ENCODE results near the gene TRAPPC3L. TPM values are rescaled to one million over a fixed set of nuclear protein-coding genes. Genes with fewer than 3 reads are reported as not detected.

The TRAPPC3L gene
- polyA plus RNA-seq, 1 of the 3 experiments (the other 2 are of a cell fraction): 0.03 TPM

GRCh38 chr6:116456106-116456505, 89.4 kb downstream of the TRAPPC3L start:
- no peaks in the 10 kb centered on the region for H3F3A ChIP-seq (replicated peaks; ENCODE audit: insufficient read depth)
- no peak overlapping the region for H3K9ac ChIP-seq
- H3K27me3 ChIP-seq (ENCODE audit: insufficient read depth): no peaks in the 10 kb centered on the region
- TF ChIP-seq, protein P1, sequence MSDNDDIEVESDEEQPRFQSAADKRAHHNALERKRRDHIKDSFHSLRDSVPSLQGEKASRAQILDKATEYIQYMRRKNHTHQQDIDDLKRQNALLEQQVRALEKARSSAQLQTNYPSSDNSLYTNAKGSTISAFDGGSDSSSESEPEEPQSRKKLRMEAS (IDR thresholded peaks at IDR 0.05; ENCODE audit: low read depth): no peak
- TF ChIP-seq TCF12 (IDR thresholded peaks at IDR 0.05) (no peak), MXI1 (IDR thresholded peaks at IDR 0.05; ENCODE audit: low read depth, low read length) (no peak), FOXM1 (IDR thresholded peaks at IDR 0.05; ENCODE audit: low read depth) (no peak), RCOR1 (IDR thresholded peaks at IDR 0.05; ENCODE audit: low read length) (no peak), GATA2 (CRISPR knock-in tag; IDR thresholded peaks at IDR 0.05) (no peak)
- H3K4me3 ChIP-seq (ENCODE audit: low read depth in 2 of 2, low read length in 1 of 2): no peak overlapping the region
- H3K9me3 ChIP-seq: no peaks in the 10 kb centered on the region
- ChIA-PET CTCF (no interaction called here), POLR2A (no interaction called here)
- H4K20me1 ChIP-seq (ENCODE audit: insufficient read depth): no peaks in the 10 kb centered on the region
- no peak overlapping the region for H3K4me2 ChIP-seq
- no peak overlapping the region for H2AFZ ChIP-seq (ENCODE audit: low read depth)
- no peak overlapping the region for H3K27ac ChIP-seq (ENCODE audit: low read depth in 2 of 2, low read length in 1 of 2)
- WGBS (ENCODE audit: low lambda C conversion rate): 68% methylated on average over 3 of the region's 3 CpGs
- no peaks in the 10 kb centered on the region for H3K36me3 ChIP-seq (replicated peaks in 1 of 2; ENCODE audit: control insufficient read depth in 1 of 2, insufficient read depth in 2 of 2, low read length in 1 of 2)
- no peaks in the 10 kb centered on the region for H3K79me2 ChIP-seq (ENCODE audit: insufficient read depth)
- no peak for DNase-seq
- no peaks in the 10 kb centered on the region for H3K4me1 ChIP-seq (ENCODE audit: control insufficient read depth in 1 of 2, insufficient read depth in 2 of 2, low read depth in 1 of 2, low read length in 1 of 2)
- H3K9me2 ChIP-seq: no peaks in the 10 kb centered on the region

DNA sequence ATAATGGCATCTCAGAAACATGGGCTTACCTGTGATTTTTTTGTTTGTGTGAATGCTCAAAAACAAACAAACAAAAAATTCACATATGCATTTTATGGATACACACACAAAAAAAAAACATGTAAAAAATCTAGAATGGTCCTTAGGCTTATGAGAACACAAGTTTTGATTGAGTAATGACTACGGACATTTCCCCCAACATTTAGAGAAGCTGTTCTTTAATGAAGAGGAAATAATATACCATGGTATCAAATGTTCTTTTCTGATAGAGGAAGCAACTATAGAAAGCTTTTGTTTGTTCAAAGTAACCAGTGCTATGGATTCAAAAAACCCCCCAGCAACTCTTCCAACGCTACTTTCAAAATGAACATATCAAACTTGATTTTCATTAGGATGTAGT, 93.0 kb downstream of the TRAPPC3L start:
- WGBS (ENCODE audit: low lambda C conversion rate): 91% methylated on average over 2 of the region's 2 CpGs
- Histone ChIP-seq H3K9ac (no peak overlapping the region), H3K9me3 (no peaks in the 10 kb centered on the region), H3F3A (replicated peaks; ENCODE audit: insufficient read depth) (peaks cover 2% of the 10 kb centered on the region), H3K27me3 (ENCODE audit: insufficient read depth) (no peaks in the 10 kb centered on the region), H2AFZ (ENCODE audit: low read depth) (no peak overlapping the region), H4K20me1 (ENCODE audit: insufficient read depth) (no peaks in the 10 kb centered on the region), H3K4me1 (ENCODE audit: control insufficient read depth in 1 of 2, insufficient read depth in 2 of 2, low read depth in 1 of 2, low read length in 1 of 2) (no peaks in the 10 kb centered on the region; a peak in 1 of 4 replicates), H3K27ac (ENCODE audit: low read depth in 2 of 2, low read length in 1 of 2) (no peak overlapping the region), H3K36me3 (replicated peaks in 1 of 2; ENCODE audit: control insufficient read depth in 1 of 2, insufficient read depth in 2 of 2, low read length in 1 of 2) (no peaks in the 10 kb centered on the region), H3K79me2 (ENCODE audit: insufficient read depth) (no peaks in the 10 kb centered on the region), H3K4me3 (ENCODE audit: low read depth in 2 of 2, low read length in 1 of 2) (no peak overlapping the region), H3K9me2 (no peaks in the 10 kb centered on the region), H3K4me2 (no peak overlapping the region)
- CTCF ChIA-PET: no interaction called here
- TF ChIP-seq RXRA (IDR thresholded peaks at IDR 0.05; ENCODE audit: borderline replicate concordance, low read depth) (no peak), USF2 (IDR thresholded peaks at IDR 0.05; ENCODE audit: borderline replicate concordance, low read depth, low read length) (no peak), TEAD4 (IDR thresholded peaks at IDR 0.05; ENCODE audit: borderline replicate concordance, insufficient read depth) (no peak), MXI1 (IDR thresholded peaks at IDR 0.05; ENCODE audit: low read depth, low read length) (no peak), RCOR1 (IDR thresholded peaks at IDR 0.05; ENCODE audit: low read length) (no peak), GATA2 (CRISPR knock-in tag; IDR thresholded peaks at IDR 0.05) (no peak), RFX5 (IDR thresholded peaks at IDR 0.05; ENCODE audit: low read length) (no peak), FOSL2 (IDR thresholded peaks at IDR 0.05; ENCODE audit: borderline replicate concordance, low read depth) (no peak), USF1 (IDR thresholded peaks at IDR 0.05; ENCODE audit: borderline replicate concordance, low read depth) (no peak)
- TF ChIP-seq, protein P1 (IDR thresholded peaks at IDR 0.05; ENCODE audit: low read depth): no peak
- TF ChIP-seq, protein P2, sequence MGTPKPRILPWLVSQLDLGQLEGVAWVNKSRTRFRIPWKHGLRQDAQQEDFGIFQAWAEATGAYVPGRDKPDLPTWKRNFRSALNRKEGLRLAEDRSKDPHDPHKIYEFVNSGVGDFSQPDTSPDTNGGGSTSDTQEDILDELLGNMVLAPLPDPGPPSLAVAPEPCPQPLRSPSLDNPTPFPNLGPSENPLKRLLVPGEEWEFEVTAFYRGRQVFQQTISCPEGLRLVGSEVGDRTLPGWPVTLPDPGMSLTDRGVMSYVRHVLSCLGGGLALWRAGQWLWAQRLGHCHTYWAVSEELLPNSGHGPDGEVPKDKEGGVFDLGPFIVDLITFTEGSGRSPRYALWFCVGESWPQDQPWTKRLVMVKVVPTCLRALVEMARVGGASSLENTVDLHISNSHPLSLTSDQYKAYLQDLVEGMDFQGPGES (IDR thresholded peaks at IDR 0.05; ENCODE audit: low read depth, low read length): no peak
- TF ChIP-seq, protein P3, sequence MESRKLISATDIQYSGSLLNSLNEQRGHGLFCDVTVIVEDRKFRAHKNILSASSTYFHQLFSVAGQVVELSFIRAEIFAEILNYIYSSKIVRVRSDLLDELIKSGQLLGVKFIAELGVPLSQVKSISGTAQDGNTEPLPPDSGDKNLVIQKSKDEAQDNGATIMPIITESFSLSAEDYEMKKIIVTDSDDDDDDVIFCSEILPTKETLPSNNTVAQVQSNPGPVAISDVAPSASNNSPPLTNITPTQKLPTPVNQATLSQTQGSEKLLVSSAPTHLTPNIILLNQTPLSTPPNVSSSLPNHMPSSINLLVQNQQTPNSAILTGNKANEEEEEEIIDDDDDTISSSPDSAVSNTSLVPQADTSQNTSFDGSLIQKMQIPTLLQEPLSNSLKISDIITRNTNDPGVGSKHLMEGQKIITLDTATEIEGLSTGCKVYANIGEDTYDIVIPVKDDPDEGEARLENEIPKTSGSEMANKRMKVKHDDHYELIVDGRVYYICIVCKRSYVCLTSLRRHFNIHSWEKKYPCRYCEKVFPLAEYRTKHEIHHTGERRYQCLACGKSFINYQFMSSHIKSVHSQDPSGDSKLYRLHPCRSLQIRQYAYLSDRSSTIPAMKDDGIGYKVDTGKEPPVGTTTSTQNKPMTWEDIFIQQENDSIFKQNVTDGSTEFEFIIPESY (IDR thresholded peaks at IDR 0.05; ENCODE audit: borderline replicate concordance, low read depth): no peak
- TF ChIP-seq, protein P4, sequence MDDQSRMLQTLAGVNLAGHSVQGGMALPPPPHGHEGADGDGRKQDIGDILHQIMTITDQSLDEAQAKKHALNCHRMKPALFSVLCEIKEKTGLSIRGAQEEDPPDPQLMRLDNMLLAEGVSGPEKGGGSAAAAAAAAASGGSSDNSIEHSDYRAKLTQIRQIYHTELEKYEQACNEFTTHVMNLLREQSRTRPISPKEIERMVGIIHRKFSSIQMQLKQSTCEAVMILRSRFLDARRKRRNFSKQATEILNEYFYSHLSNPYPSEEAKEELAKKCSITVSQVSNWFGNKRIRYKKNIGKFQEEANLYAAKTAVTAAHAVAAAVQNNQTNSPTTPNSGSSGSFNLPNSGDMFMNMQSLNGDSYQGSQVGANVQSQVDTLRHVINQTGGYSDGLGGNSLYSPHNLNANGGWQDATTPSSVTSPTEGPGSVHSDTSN (IDR thresholded peaks at IDR 0.05): no peak
- POLR2A ChIA-PET: no interaction called here
- no peak for DNase-seq
